GM21423 (cell line): ENCODE data around the gene PRKN.
"Not testable (repeated sequence)": the region's sequence is repeated elsewhere in the genome, so short reads cannot be mapped to it uniquely, and the experiment has no call there.

Source experiments
- ATAC-seq: cut with Tn5 transposase; IDR thresholded peaks from one replicate; pipeline ENCODE4 v1.9.1; 2021; ENCODE audit warnings: mild to moderate bottlenecking, moderate library complexity; ENCODE audit not compliant: unreplicated experiment

Gene PRKN

GRCh38 chr6:162471842-162472241, 255.7 kb downstream of the PRKN start:
- no peak for ATAC-seq

GRCh38 chr6:162468326-162468725, 259.2 kb downstream of the PRKN start:
- no peak for ATAC-seq

DNA sequence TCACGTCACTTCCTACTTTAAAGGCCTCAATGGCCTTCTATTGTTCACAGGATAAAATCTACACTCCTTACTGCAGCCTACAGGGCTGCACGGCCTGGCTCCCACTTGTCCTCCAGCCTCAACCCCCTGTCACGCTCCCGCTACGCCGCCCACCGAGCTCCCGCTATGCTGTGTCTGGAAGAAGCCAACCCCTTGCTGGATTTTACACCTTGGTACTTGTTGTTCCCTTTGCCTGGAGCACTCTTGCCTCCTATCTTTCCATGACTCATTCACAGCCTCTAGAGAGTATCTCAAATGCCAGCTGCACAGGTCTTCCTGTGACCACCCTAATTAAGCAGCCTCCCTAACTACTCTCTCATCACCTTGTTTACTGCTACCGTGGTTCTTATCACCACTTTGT, 259.9 kb downstream of the PRKN start:
- ATAC-seq: no peak

- ATAC-seq: no peak
These were observed 264.0 kb downstream of the PRKN start for GRCh38 chr6:162463576-162463975.

DNA sequence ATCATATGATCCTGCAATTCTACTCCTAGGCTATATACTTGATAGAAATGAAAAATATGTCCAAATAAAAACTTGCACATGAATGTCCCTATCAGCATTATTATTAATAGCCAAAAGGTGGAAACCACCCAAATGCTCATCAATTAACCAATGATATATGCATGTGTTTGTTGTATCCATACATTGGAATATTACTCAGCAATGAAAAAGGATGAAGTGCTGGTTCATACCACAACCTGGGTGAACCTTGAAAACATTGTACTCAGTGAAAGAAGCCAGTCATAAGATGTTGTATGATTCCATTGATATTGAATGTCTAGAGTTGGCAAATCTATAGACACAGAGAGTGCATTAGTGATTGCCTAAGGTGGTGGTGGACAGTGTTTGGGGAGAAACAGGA, 267.6 kb downstream of the PRKN start:
- no peak for ATAC-seq

GRCh38 chr6:162450358-162450757, 277.2 kb downstream of the PRKN start:
- no peak for ATAC-seq

DNA sequence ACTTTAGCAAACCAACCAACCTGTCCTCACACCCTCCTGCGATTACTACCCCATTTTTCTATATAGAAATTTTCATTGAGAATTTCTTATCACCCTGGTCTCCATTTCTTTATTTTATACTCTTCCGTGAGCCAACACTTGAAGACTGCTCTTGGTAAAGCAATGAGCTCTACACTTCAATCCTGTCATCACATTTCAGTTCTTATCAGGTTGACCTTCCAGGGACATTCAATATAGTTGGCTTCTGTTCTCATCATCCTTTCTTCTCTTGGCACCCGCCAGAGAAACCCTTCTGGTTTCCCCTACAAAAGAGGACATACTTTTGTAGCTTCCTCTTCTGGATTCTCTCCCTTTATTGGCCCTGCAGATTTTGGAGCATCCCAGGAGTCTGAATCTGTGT, 279.3 kb downstream of the PRKN start:
- ATAC-seq: no peak

GRCh38 chr6:162443101-162443500, 284.5 kb downstream of the PRKN start:
- ATAC-seq: no peak

DNA sequence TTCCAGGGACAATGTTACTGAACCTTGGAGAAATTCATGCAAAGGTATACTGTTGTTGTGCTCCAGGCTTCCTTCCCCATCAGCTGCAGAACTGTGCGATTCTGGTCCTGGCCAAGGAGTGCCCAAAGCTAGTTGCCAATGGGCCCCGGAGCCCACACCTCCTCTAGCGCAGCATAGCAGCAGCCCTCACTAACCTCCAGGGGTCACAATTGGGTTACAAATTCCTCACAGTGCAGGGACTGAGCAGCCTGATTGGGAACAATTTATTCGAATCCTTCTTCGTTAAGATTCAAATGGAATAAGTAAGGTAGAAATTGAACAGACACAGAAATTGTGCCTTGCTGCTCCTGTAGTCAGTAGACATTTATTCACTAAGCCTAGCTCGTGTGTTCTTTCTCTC, 284.9 kb downstream of the PRKN start:
- no peak for ATAC-seq

GRCh38 chr6:162441991-162442390, 285.6 kb downstream of the PRKN start:
- ATAC-seq: no peak

DNA sequence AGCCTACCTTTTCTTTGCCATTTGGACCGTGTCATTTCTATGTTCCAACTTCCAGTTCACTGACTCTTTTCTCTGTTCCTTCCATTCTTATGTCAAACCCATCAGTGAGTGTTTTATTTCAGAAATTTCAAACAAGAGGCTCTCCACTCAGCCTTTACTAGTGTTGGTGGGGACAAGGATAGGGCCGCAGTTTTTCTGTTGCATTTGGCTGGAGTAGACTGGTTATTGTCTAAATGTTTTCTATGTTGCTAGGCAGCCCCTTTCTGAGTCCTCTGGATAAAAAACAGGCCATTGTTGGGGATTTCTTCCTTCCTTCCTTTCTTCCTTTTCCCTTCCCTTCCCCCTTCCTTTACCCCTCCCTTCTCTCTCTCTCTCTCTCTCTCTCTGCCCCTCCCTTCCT, 288.6 kb downstream of the PRKN start:
- no peak for ATAC-seq

DNA sequence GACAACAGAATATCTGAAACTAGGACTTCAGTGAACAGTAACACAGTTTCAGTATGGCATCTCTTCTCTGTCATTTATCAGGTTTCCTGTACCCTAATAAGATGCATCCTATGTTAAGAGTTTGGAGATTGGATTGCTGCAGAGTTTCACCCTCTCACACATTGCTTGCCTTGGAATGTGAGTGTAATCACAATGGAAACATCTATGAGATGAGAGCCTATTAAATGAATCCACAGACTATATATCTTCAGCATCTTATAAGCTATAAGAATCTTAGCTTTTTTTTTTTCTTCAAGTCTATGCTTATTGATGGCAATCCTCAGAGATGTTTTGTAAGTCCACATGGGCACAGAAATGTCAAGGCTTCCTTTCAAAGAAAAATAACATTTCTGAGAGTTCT, 292.5 kb downstream of the PRKN start:
- no peak for ATAC-seq

DNA sequence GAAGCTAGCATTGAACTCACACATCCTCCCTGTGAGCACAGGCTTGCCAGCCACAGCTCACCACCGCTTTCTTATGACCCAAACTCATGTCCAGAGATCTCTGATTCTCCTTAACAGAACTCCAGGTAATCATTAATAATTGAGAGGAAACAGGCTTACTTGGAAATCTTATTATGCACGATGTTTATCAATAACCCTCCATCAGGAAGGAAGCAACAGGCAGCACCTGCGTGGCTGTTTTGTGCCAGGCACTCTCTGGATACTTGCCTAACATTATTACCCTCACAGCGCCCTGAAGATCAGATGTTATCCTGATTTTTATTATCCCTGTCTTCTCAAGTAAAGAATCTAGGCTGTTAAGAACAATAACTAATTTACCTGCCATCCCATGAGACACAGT, 306.6 kb downstream of the PRKN start:
- no peak for ATAC-seq

GRCh38 chr6:162416831-162417537, 310.6 kb downstream of the PRKN start:
- ATAC-seq: no peak

GRCh38 chr6:162416307-162416706, 311.3 kb downstream of the PRKN start:
- ATAC-seq: no peak

- ATAC-seq: no peak
These were observed 317.6 kb downstream of the PRKN start for GRCh38 chr6:162409741-162410691.

DNA sequence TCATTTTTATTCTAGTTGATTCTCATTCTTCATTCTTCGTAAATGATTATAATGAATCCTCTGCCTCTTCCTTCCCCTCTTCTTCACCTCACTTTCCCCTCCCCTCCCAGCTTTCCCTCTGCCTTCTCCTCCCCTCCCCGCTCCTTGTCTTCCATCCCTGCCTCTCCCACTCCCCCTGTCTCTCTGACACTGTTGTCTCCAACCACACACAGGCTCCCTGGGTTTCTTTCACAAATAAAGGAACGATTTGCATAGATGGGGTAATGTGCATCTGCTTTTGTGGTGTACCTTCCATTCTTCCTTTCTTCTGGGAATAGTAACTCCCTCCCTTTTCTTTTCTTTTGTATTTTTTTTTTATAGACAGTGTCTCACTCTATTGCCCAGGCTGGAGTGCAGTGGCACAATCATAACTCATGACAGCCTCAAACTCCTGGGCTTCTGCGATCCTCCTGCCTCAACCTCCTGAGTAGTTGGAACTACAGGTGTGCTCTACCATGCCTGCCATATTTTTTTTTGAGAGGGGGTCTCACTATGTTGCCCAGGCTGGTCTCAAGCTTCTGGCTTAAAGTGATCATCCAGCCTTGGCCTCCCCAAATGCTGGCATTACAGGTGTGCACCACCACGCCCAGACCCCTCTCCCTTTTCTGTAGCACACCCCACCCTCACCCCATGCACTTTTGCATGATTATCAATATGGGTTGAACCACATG, 318.6 kb downstream of the PRKN start:
- no peak for ATAC-seq

DNA sequence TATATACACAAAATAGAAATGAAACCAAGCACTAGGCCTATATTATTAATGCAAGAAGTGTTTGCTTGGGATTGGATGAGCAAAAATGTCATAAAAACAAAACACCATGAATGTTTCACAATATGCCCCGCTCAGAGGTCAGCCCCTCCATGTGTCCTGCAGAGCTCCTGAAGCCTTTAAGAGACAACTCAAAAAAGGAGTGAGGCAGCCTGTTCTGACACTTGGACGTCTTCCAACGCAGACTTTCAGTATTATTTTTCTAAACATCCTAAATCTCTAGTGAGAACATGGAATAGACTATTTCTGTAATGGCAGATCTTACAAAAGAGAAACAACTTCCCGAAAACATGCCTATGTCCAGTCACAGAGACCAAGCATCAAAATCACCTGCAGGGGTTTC, 322.6 kb downstream of the PRKN start:
- no peak for ATAC-seq

GRCh38 chr6:162403031-162403430, 324.5 kb downstream of the PRKN start:
- no peak for ATAC-seq

GRCh38 chr6:162395181-162395580, 332.4 kb downstream of the PRKN start:
- no peak for ATAC-seq

- ATAC-seq: not testable (repeated sequence)
These were observed 336.4 kb downstream of the PRKN start for GRCh38 chr6:162390961-162391811.
